HEK293T (cell line): ENCODE data around the gene MROH8.

Experiments
- CTCF ChIA-PET: fragments of 350-600 bp; formaldehyde crosslinking; extraction: SDS; loops from one replicate; lab custom pipeline; 2021; ENCODE audit warnings: antibody characterized with exemption, inconsistent platforms; lab: Yijun Ruan, JAX
- POLR2A ChIA-PET: fragments of 350-600 bp; formaldehyde crosslinking; extraction: SDS; loops from one replicate; lab custom pipeline; 2020; ENCODE audit warnings: antibody characterized with exemption, inconsistent platforms; lab: Yijun Ruan, JAX
- DNase-seq: peaks from one replicate; pipeline ENCODE4 v3.0.0; 2012; ENCODE audit warnings: mixed read lengths; ENCODE audit errors: extremely low spot score
- ARNT ChIP-seq: fragments of 450-650 bp; IDR thresholded peaks from 2 replicates; pipeline ENCODE4 v1.6.1; 2017; ENCODE audit warnings: mild to moderate bottlenecking
- BHLHE40 ChIP-seq: fragments of 450-650 bp; IDR thresholded peaks from 2 replicates; pipeline ENCODE4 v1.6.1; 2016; ENCODE audit warnings: mild to moderate bottlenecking, moderate library complexity, borderline replicate concordance
- CTBP1 ChIP-seq: fragments of 450-650 bp; IDR thresholded peaks from 2 replicates; pipeline ENCODE4 v1.6.1; 2016; ENCODE audit warnings: borderline replicate concordance
- ELF4 ChIP-seq: fragments of 450-650 bp; IDR thresholded peaks from 2 replicates; pipeline ENCODE4 v1.6.1; 2017; ENCODE audit warnings: antibody characterized with exemption
- FOXA1 ChIP-seq: fragments of 450-650 bp; IDR thresholded peaks from 2 replicates; pipeline ENCODE4 v1.6.1; 2016; ENCODE audit warnings: mild to moderate bottlenecking
- FOXK2 ChIP-seq: fragments of 450-650 bp; IDR thresholded peaks from 2 replicates; pipeline ENCODE4 v1.6.1; 2016; ENCODE audit warnings: mild to moderate bottlenecking
- FOXM1 ChIP-seq: fragments of 450-650 bp; IDR thresholded peaks from 2 replicates; pipeline ENCODE4 v1.6.1; 2017; ENCODE audit warnings: mild to moderate bottlenecking, borderline replicate concordance
- HDGF ChIP-seq: fragments of 450-650 bp; IDR thresholded peaks from 2 replicates; pipeline ENCODE4 v1.6.1; 2017; ENCODE audit warnings: antibody characterized with exemption, borderline replicate concordance
- L3MBTL2 ChIP-seq: fragments of 450-650 bp; conservative IDR thresholded peaks from 2 replicates; pipeline ENCODE4 v1.6.1; 2016; ENCODE audit warnings: mild to moderate bottlenecking
- LEF1 ChIP-seq: fragments of 450-650 bp; IDR thresholded peaks from 2 replicates; pipeline ENCODE4 v1.6.1; 2017; ENCODE audit warnings: mild to moderate bottlenecking, borderline replicate concordance
- NFRKB ChIP-seq: fragments of 450-650 bp; IDR thresholded peaks from 2 replicates; pipeline ENCODE4 v1.6.1; 2016; ENCODE audit warnings: mild to moderate bottlenecking, moderate library complexity
- SP1 ChIP-seq: fragments of 450-650 bp; IDR thresholded peaks from 2 replicates; pipeline ENCODE4 v1.6.1; 2017
- SUZ12 ChIP-seq: fragments of 450-650 bp; IDR thresholded peaks from 2 replicates; pipeline ENCODE4 v1.6.1; 2016; ENCODE audit warnings: mild to moderate bottlenecking
- TARDBP ChIP-seq: fragments of 450-650 bp; IDR thresholded peaks from 2 replicates; pipeline ENCODE4 v1.6.1; 2016
- ZNF384 ChIP-seq: fragments of 450-650 bp; IDR thresholded peaks from 2 replicates; pipeline ENCODE4 v1.6.1; 2016
- TF ChIP-seq, protein P1 (sequence below): fragments of 450-650 bp; IDR thresholded peaks from 2 replicates; pipeline ENCODE4 v1.6.1; 2016

The MROH8 gene

DNA sequence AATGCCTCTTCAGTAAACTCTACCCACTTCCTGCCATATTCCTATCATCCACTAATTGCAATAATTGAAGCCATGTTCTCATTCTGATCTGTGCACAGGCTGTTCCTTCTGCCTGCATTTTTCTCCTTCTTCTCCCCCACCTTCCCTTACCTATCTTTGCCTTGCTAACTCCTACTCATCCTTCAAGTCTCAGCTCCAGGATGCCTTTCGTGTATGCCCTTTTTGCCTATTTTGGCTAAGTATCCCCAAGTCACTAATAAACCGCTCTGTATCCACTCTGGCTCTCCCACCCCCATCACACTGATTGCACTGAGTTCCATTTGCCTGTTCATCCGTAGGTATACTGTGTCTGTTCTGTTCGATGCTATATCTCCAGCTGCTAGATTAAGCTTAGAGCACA, 6.5 kb downstream of the MROH8 start:
- CTCF ChIA-PET = no interaction called here
- TF ChIP-seq SUZ12 (no peak), FOXM1 (no peak), FOXK2 (no peak)
- TF ChIP-seq, protein P1, sequence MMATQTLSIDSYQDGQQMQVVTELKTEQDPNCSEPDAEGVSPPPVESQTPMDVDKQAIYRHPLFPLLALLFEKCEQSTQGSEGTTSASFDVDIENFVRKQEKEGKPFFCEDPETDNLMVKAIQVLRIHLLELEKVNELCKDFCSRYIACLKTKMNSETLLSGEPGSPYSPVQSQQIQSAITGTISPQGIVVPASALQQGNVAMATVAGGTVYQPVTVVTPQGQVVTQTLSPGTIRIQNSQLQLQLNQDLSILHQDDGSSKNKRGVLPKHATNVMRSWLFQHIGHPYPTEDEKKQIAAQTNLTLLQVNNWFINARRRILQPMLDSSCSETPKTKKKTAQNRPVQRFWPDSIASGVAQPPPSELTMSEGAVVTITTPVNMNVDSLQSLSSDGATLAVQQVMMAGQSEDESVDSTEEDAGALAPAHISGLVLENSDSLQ = no peak

DNA sequence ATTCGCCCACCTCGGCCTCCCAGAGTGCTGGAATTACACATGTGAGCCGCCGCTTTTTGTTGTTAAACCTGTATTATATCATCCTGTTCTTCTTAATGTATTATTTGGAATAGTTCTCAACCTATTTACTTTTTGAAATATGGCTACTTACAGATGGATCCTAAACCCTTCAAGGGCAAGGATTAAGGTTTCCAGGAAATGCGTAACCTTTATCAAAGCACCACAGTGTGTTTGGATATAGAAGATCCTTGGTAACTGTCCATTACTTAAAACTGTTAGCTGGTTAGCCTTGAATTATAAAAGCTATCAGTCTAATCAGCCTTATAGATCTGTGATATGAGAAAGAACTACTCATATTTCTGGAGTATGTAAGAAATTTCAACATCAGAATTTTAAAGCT, 12.5 kb downstream of the MROH8 start:
- no peak for DNase-seq
- CTCF ChIA-PET = interaction anchor here (0.6 to 2.1 kb wide), 2 partner anchors 9 to 11 kb away, joined by 5 read pairs; no protein-coding TSS in a partner anchor
- POLR2A ChIA-PET = interaction anchor here (2.2 kb wide), 1 partner anchor 11 kb away, joined by 9 read pairs; the partner anchor contains the start of gene RPN2
- TF ChIP-seq TARDBP (no peak), FOXA1 (no peak), HDGF (no peak), FOXK2 (no peak)

More for the DNA sequence above, 6.5 kb downstream of the MROH8 start:
- DNase-seq = no peak
- POLR2A ChIA-PET = no interaction called here

DNA sequence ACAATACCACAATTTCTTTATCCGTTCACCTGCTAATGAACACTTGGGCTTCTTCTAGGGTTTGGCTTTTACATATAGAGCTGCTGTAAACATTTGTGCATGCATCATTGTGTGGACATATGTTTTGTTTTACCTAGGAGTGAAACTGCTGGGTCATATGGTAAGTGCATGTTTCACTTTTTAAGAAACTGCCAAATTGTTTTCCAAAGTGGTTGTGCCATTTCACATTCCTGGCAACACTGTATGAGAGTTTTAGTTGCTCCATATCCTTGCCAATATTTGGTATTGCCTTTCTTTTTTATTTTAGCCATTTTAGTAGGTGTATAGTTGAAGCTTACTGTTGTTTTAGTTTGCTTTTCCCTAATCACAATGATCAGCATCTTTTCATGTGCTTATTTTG, 14.3 kb downstream of the MROH8 start:
- TF ChIP-seq ZNF384 (no peak), ELF4 (no peak), BHLHE40 (no peak), LEF1 (no peak), L3MBTL2 (no peak), TARDBP (no peak), FOXA1 (no peak), ARNT (no peak), SUZ12 (no peak), NFRKB (no peak), FOXK2 (no peak), FOXM1 (no peak), SP1 (no peak), CTBP1 (no peak), HDGF (no peak)
- TF ChIP-seq, protein P1 = no peak
- no peak for DNase-seq
- ChIA-PET POLR2A (interaction anchor here (2.0 kb wide), 1 partner anchor 13 kb away, joined by 7 read pairs; the partner anchor contains the start of genes MROH8 and RPN2), CTCF (no interaction called here)

DNA sequence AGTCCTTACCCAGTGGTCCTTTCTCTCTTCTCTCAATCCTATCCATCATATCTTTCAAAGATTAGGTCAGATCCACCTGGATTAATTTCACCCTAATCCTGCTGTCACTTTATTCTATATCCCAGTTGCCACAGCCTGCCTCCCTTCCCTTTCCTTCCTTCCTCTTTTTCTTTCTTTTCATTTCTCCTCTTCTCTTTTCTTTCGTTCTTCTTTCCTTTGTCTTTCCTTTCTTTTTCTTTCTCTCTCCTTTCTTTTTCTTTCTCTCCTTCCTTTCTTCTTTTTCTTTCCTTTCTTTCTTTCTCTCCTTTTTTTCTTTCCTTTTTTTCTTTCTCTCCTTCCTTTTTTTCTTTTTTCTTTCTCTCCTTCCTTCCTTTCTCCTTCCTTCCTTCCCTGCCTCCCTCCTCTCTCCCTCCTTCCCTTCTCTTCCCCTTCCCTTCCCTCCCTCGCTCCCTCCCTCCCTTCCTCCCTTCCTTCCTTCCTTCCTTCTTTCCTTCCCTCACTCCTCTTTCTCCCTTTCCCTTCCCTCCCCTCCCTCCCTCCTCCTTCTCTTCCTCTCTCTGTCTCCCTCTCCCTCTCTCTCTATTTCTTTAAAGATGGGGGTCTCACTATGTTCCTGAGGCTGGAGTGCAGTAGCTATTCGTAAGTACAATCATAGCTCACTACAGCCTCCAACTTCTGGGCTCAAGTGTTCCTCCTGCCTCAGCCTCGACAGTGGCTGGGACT, 15.4 kb downstream of the MROH8 start:
- no peak for DNase-seq
- POLR2A ChIA-PET = interaction anchor here (1.7 kb wide), 1 partner anchor 15 kb away, joined by 5 read pairs; the partner anchor contains the start of genes MROH8 and RPN2
- CTCF ChIA-PET = no interaction called here
- TF ChIP-seq ZNF384 (no peak), FOXM1 (no peak), FOXA1 (no peak), TARDBP (no peak), NFRKB (no peak), HDGF (no peak), SUZ12 (no peak), BHLHE40 (no peak), SP1 (no peak), CTBP1 (no peak), L3MBTL2 (no peak), ELF4 (no peak), FOXK2 (no peak), LEF1 (no peak), ARNT (no peak)
- TF ChIP-seq, protein P1 = no peak

DNA sequence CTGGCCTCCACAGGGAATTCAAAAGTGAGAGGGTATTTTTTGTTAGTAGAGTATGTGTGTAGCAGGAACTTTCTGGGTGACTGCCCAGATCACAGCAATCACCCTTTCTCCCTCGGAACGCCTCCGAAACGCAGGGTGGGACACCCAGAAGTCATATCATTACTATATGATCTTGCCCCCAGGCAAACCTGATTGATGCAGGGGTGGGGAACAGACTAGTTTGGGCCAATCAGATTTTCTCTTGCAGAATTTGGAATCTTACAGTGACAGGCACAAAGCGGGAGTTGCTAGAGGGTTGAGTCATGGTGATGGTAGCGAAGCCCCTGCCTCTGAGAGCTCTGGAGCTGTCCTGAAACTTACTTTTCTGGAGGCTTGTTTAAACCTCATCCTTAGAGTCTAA, 16.7 kb downstream of the MROH8 start:
- CTCF ChIA-PET = no interaction called here
- TF ChIP-seq HDGF (no peak), BHLHE40 (no peak), LEF1 (no peak), L3MBTL2 (no peak), ELF4 (no peak), NFRKB (no peak), ZNF384 (no peak), SUZ12 (no peak), SP1 (no peak), ARNT (no peak), CTBP1 (no peak), TARDBP (no peak), FOXM1 (no peak), FOXK2 (no peak), FOXA1 (no peak)
- TF ChIP-seq, protein P1 = no peak
- POLR2A ChIA-PET = interaction anchor here (1.7 to 2.7 kb wide), 2 partner anchors 16 to 67 kb away, joined by 5 to 14 read pairs; partner anchors contain the start of genes MROH8, RBL1 and RPN2
- DNase-seq = no peak
